SH-SY5Y (cell line): ENCODE data around the gene SLC7A4.

ENCODE experiments used
- GATA2 ChIP-seq: IDR thresholded peaks from 2 replicates; pipeline ENCODE4 v1.6.1; 2011; ENCODE audit warnings: mild to moderate bottlenecking, low read depth, low read length
- GATA3 ChIP-seq: IDR thresholded peaks from 2 replicates; pipeline ENCODE4 v1.6.1; 2011; ENCODE audit warnings: low read depth, mild to moderate bottlenecking, low read length, moderate library complexity

DNA sequence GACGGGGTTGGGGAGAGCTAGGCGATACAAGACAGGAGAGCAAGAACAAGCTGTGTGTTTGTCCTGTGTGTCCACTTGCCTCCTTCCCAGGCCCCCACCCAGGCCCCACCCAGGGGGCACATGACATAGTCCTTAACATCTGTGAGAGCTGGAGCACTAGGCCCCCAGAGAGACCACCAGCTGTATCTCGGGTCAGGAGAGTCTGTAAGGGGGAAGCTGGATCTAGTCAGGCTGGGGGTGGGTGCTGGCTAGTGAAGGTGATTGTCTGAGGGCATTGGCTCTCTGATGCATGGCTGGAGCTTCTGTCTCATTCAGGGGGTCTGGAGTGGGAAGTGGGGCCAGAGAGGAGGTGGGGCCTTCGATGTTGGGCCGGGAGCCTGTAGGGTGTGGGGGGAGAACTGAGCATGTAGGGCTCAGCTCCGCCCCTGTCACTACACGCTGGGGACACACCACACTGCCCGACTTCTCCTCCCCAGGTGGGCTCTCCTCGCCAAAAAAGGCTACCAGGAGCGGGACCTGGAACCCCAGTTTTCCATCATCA lies 16.8 kb downstream of the SLC7A4 start:
- TF ChIP-seq GATA2 (no peak), GATA3 (no peak)
